HG02610 (cell line): ENCODE results near the gene SLC43A1.

Experiments used
- ATAC-seq: cut with Tn5 transposase; IDR thresholded peaks from one replicate; pipeline ENCODE4 v1.9.1; 2021; ENCODE audit warnings: mild to moderate bottlenecking, moderate library complexity; ENCODE audit not compliant: unreplicated experiment

SLC43A1 gene

GRCh38 chr11:57436031-57436430 lies 79.5 kb downstream of the SLC43A1 start:
- no peak for ATAC-seq

GRCh38 chr11:57434640-57435546 lies 80.6 kb downstream of the SLC43A1 start:
- ATAC-seq = no peak
